Mucosa of rectum (tissue), 2 donors: Measurements from ENCODE around the gene MEAF6.
"Not testable (repeated sequence)": the region's sequence is repeated elsewhere in the genome, so short reads cannot be mapped to it uniquely, and the experiment has no call there.

Experiments
- H3K27ac ChIP-seq, 2 donors: one replicate each; pipeline ENCODE4 v1.7.0; 2013; ENCODE audit warnings: inconsistent platforms in 2 of 2, low read depth in 2 of 2, low read length in 2 of 2
- H3K27me3 ChIP-seq, 2 donors: one replicate each; pipeline ENCODE4 v1.7.0; 2013; ENCODE audit warnings: low read length in 2 of 2; ENCODE audit not compliant: control insufficient read depth in 2 of 2, insufficient read depth in 2 of 2
- H3K36me3 ChIP-seq, 2 donors: one replicate each; pipeline ENCODE4 v1.7.0; 2013; ENCODE audit warnings: low read length in 2 of 2; ENCODE audit not compliant: control insufficient read depth in 2 of 2, insufficient read depth in 2 of 2
- H3K4me1 ChIP-seq, 2 donors: one replicate each; pipeline ENCODE4 v1.7.0; 2013; ENCODE audit warnings: low read length in 2 of 2, mild to moderate bottlenecking in 1 of 2; ENCODE audit not compliant: control insufficient read depth in 2 of 2, insufficient read depth in 2 of 2
- H3K4me3 ChIP-seq, 2 donors: one replicate each; pipeline ENCODE4 v1.7.0; 2013; ENCODE audit warnings: low read length in 2 of 2
- H3K9ac ChIP-seq, 2 donors: one replicate each; pipeline ENCODE4 v1.7.0; 2013; ENCODE audit warnings: low read length in 2 of 2, low read depth in 1 of 2, mild to moderate bottlenecking in 1 of 2
- H3K9me3 ChIP-seq, 2 donors: one replicate each; pipeline ENCODE4 v1.7.0; 2013; ENCODE audit warnings: low read length in 2 of 2; ENCODE audit not compliant: control insufficient read depth in 2 of 2
- donor health status: healthy.
- donor health status: Normal muscosa, but diverticular disease.

The MEAF6 gene

GRCh38 chr1:37553927-37554808 lies 39.6 kb upstream of the MEAF6 start, which contains the start of gene SNIP1:
TSS of gene SNIP1 (minus strand) at chr1:37554293. CDS start at chr1:37554229, 64 bp downstream.
- Histone ChIP-seq H3K36me3 (peaks cover 3% of the 10 kb centered on the region in 2 donors), H3K27ac (peak within 1 kb of the TSS; percentile 77 to 89), H3K4me1 (peaks cover 13 to 16% of the 10 kb centered on the region in 2 donors)

GRCh38 chr1:37553598-37553926 lies 39.0 kb upstream of the MEAF6 start:
- peak overlapping the region; percentile 77 to 89 for H3K27ac ChIP-seq
- H3K36me3 ChIP-seq = peaks cover 3% of the 10 kb centered on the region in 2 donors
- H3K4me3 ChIP-seq = peak overlapping the region; percentile 81 to 97
- no peaks in the 10 kb centered on the region for H3K27me3 ChIP-seq
- no peaks in the 10 kb centered on the region for H3K9me3 ChIP-seq
- H3K9ac ChIP-seq = peak overlapping the region; percentile 90 to 91
- H3K4me1 ChIP-seq = peaks cover 13 to 16% of the 10 kb centered on the region in 2 donors

More at GRCh38 chr1:37553927-37554808, 39.6 kb upstream of the MEAF6 start, which contains the start of gene SNIP1:
- Histone ChIP-seq H3K9me3 (no peaks in the 10 kb centered on the region), H3K27me3 (no peaks in the 10 kb centered on the region), H3K4me3 (peak within 1 kb of the TSS; percentile 81 to 97), H3K9ac (peak within 1 kb of the TSS; percentile 90 to 91)

GRCh38 chr1:37549341-37549740 lies 34.8 kb upstream of the MEAF6 start:
- H3K4me3 ChIP-seq = no peak overlapping the region
- no peak overlapping the region for H3K9ac ChIP-seq
- no peaks in the 10 kb centered on the region for H3K27me3 ChIP-seq
- no peak overlapping the region for H3K27ac ChIP-seq
- peaks cover 19 to 23% of the 10 kb centered on the region in 2 donors for H3K36me3 ChIP-seq
- H3K9me3 ChIP-seq = no peaks in the 10 kb centered on the region
- H3K4me1 ChIP-seq = peaks cover 9 to 11% of the 10 kb centered on the region in 2 donors

GRCh38 chr1:37545019-37545418 lies 30.5 kb upstream of the MEAF6 start:
- H3K36me3 ChIP-seq = peaks cover 22 to 31% of the 10 kb centered on the region in 2 donors
- H3K9me3 ChIP-seq = no peaks in the 10 kb centered on the region
- H3K27me3 ChIP-seq = no peaks in the 10 kb centered on the region
- no peak overlapping the region for H3K4me3 ChIP-seq
- H3K4me1 ChIP-seq = no peaks in the 10 kb centered on the region
- no peak overlapping the region for H3K9ac ChIP-seq
- H3K27ac ChIP-seq = no peak overlapping the region

DNA sequence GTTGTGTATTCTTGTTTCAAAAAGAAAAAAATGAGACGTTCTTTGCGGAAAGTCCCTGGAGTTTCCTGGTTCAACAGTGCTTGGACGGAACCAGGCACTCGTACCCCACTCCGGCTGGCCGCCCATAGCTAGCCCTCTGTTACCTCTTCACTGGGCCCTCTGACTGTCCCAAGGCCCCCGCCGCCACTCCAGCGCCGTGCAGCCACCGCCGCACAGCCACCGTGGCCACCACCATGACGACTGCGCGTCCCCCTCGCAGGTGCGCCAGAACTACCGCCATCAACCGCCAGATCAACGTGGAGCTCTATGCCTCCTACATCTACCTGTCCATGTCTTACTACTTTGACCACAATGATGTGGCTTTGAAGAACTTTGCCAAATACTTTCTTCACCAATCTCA lies 30.0 kb upstream of the MEAF6 start:
- Histone ChIP-seq H3K9ac (no peak overlapping the region), H3K9me3 (no peaks in the 10 kb centered on the region), H3K27me3 (no peaks in the 10 kb centered on the region), H3K4me1 (no peaks in the 10 kb centered on the region), H3K27ac (no peak overlapping the region), H3K4me3 (no peak overlapping the region), H3K36me3 (peaks cover 26 to 32% of the 10 kb centered on the region in 2 donors)

- peaks cover 36 to 39% of the 10 kb centered on the region in 2 donors for H3K36me3 ChIP-seq
- no peaks in the 10 kb centered on the region for H3K4me1 ChIP-seq
- no peak overlapping the region for H3K9ac ChIP-seq
- no peaks in the 10 kb centered on the region for H3K9me3 ChIP-seq
- H3K27ac ChIP-seq = no peak overlapping the region
- H3K27me3 ChIP-seq = no peaks in the 10 kb centered on the region
- H3K4me3 ChIP-seq = no peak overlapping the region
These were observed 25.6 kb upstream of the MEAF6 start for GRCh38 chr1:37540036-37540785.

GRCh38 chr1:37539154-37539553 lies 24.6 kb upstream of the MEAF6 start:
- not testable (repeated sequence) for H3K27me3 ChIP-seq, H3K4me3 ChIP-seq, H3K9ac ChIP-seq, H3K4me1 ChIP-seq, H3K27ac ChIP-seq, H3K9me3 ChIP-seq
- peaks cover 28 to 31% of the 10 kb centered on the region in 2 donors for H3K36me3 ChIP-seq

GRCh38 chr1:37537378-37537777 lies 22.8 kb upstream of the MEAF6 start:
- Histone ChIP-seq H3K4me1 (peaks cover 0 to 3% of the 10 kb centered on the region in 2 donors), H3K27ac (no peak overlapping the region), H3K4me3 (no peak overlapping the region), H3K9ac (no peak overlapping the region), H3K27me3 (no peaks in the 10 kb centered on the region), H3K9me3 (no peaks in the 10 kb centered on the region), H3K36me3 (peaks cover 28 to 31% of the 10 kb centered on the region in 2 donors)

GRCh38 chr1:37533317-37534093 lies 18.9 kb upstream of the MEAF6 start:
- Histone ChIP-seq H3K4me3 (no peak overlapping the region), H3K4me1 (peaks cover 0 to 3% of the 10 kb centered on the region in 2 donors), H3K27me3 (no peaks in the 10 kb centered on the region), H3K9ac (no peak overlapping the region), H3K27ac (no peak overlapping the region), H3K9me3 (no peaks in the 10 kb centered on the region), H3K36me3 (peaks cover 16 to 19% of the 10 kb centered on the region in 2 donors)
